PC-3 (cell line): ENCODE measurements around the gene FBXO34. TPM values are rescaled to one million over a fixed set of nuclear protein-coding genes. Genes with fewer than 3 reads are reported as not detected.

Experiments
- ATAC-seq: fragments of 200-7000 bp; cut with Tn5 transposase; 2 replicates; pipeline ENCODE4 v1.9.1; 2020; ENCODE audit warnings: mild to moderate bottlenecking, moderate library complexity
- BruUV-seq: library from RNA; stranded (reverse); fragments of 400-500 nt; replicated peaks from 2 replicates; lab custom pipeline; 2021; lab: Mats Ljungman, UMichigan
- CTCF ChIA-PET: fragments of 300-600 bp; sonication (Branson Sonifier 250); formaldehyde crosslinking; loops from one replicate; lab custom pipeline; 2022; ENCODE audit warnings: antibody characterized with exemption; lab: Charles Lee
- POLR2A ChIA-PET: fragments of 300-600 bp; sonication (Branson Sonifier 250); formaldehyde crosslinking; loops from one replicate; lab custom pipeline; 2022; ENCODE audit warnings: antibody characterized with exemption; ENCODE audit not compliant: unreplicated experiment; lab: Charles Lee
- DNase-seq: peaks from one replicate; pipeline ENCODE4 v3.0.0-alpha.2; 2015
- H2AFZ ChIP-seq: fragments of 300-600 bp; sonication (generic); 2 replicates; pipeline ENCODE4 v1.6.0; 2016; ENCODE audit warnings: antibody characterized with exemption, low read length
- H3F3A ChIP-seq: fragments of 300-600 bp; sonication (generic); one replicate; pipeline ENCODE4 v1.6.0; 2017; ENCODE audit warnings: antibody characterized with exemption, low read length, control low read depth, mild to moderate bottlenecking; ENCODE audit not compliant: unreplicated experiment
- H3K27ac ChIP-seq: fragments of 300-600 bp; sonication (generic); 2 replicates; pipeline ENCODE4 v1.5.1; 2016; ENCODE audit warnings: mild to moderate bottlenecking, low read length
- H3K27me3 ChIP-seq: fragments of 300-600 bp; sonication (generic); 2 replicates; pipeline ENCODE4 v1.6.1; 2016; ENCODE audit warnings: low read length, mixed read lengths
- H3K36me3 ChIP-seq: fragments of 300-600 bp; sonication (generic); 2 replicates; pipeline ENCODE4 v1.6.1; 2016; ENCODE audit warnings: low read depth, mixed run types, low read length, mixed read lengths
- H3K4me1 ChIP-seq: fragments of 300-600 bp; sonication (generic); 2 replicates; pipeline ENCODE4 v1.5.1; 2016; ENCODE audit warnings: low read length; ENCODE audit not compliant: insufficient read depth
- H3K4me2 ChIP-seq: fragments of 300-600 bp; sonication (generic); 2 replicates; pipeline ENCODE4 v1.6.0; 2016; ENCODE audit warnings: low read length
- H3K4me3 ChIP-seq: fragments of 300-600 bp; sonication (generic); 2 replicates; pipeline ENCODE4 v1.5.1; 2016; ENCODE audit warnings: mild to moderate bottlenecking, low read length, mixed read lengths
- H3K79me2 ChIP-seq: fragments of 300-600 bp; sonication (generic); 2 replicates; pipeline ENCODE4 v1.6.1; 2017; ENCODE audit warnings: low read length, mixed read lengths
- H3K9ac ChIP-seq: fragments of 300-600 bp; sonication (generic); 2 replicates; pipeline ENCODE4 v1.6.0; 2016; ENCODE audit warnings: mild to moderate bottlenecking, low read length
- H3K9me2 ChIP-seq: fragments of 300-600 bp; sonication (generic); replicated peaks from 2 replicates; pipeline ENCODE4 v1.6.1; 2016; ENCODE audit warnings: mixed run types, low read length, mixed read lengths
- H3K9me3 ChIP-seq: fragments of 300-600 bp; sonication (generic); 2 replicates; pipeline ENCODE4 v1.6.1; 2016; ENCODE audit warnings: low read length, mixed read lengths
- H4K20me1 ChIP-seq: fragments of 300-600 bp; sonication (generic); 2 replicates; pipeline ENCODE4 v1.6.1; 2016; ENCODE audit warnings: low read length, mixed read lengths
- CTCF ChIP-seq: fragments of 300-600 bp; sonication (generic); conservative IDR thresholded peaks from 2 replicates; pipeline ENCODE4 v1.5.1; 2017; ENCODE audit warnings: antibody characterized with exemption, low read depth, mild to moderate bottlenecking, low read length
- EZH2 ChIP-seq: fragments of 300-600 bp; sonication (generic); IDR thresholded peaks from one replicate; pipeline ENCODE4 v1.6.1; 2017; ENCODE audit warnings: antibody characterized with exemption, mild to moderate bottlenecking, low read length; ENCODE audit not compliant: unreplicated experiment
- EZH2phosphoT487 ChIP-seq: fragments of 300-600 bp; sonication (generic); IDR thresholded peaks from 2 replicates; pipeline ENCODE4 v1.6.1; 2018; ENCODE audit warnings: mild to moderate bottlenecking, antibody characterized with exemption, low read length, borderline replicate concordance
- intact Hi-C: fragments of 100-400 bp; cut with micrococcal nuclease; formaldehyde crosslinking; loops from 2 replicates; pipeline ENCODE4 v1.9.0; 2023
- total RNA-seq: library from RNA; depleted of rRNA; stranded (reverse); fragments of >200 nt; gene quantifications from 2 replicates; pipeline ENCODE4 v1.2.3, GENCODE V29; 2014

FBXO34 gene
- total RNA-seq, 1 experiment from 2014 or later, result 35.9 TPM

- peak; percentile 64 for DNase-seq
- Histone ChIP-seq H2AFZ (no peak overlapping the region), H3K79me2 (peaks cover 74% of the 10 kb centered on the region), H3K27ac (no peak overlapping the region), H3K27me3 (no peaks in the 10 kb centered on the region), H3K4me1 (peaks cover 13% of the 10 kb centered on the region; the same call in 1 of the 2 replicates), H3F3A (no peaks in the 10 kb centered on the region), H3K4me2 (no peak overlapping the region), H3K9ac (no peak overlapping the region), H4K20me1 (0 out of 2 replicates have a peak, but pooled peaks cover 4% of the 10 kb centered on the region), H3K9me2 (no peaks in the 10 kb centered on the region), H3K9me3 (no peaks in the 10 kb centered on the region), H3K36me3 (peaks cover 4% of the 10 kb centered on the region; the same call in 1 of the 2 replicates), H3K4me3 (no peak overlapping the region)
- CTCF ChIA-PET, result no interaction called here
- peak; percentile 94 for ATAC-seq
- POLR2A ChIA-PET, result no interaction called here
- TF ChIP-seq CTCF, result no peak
- no peak for TF ChIP-seq EZH2
- TF ChIP-seq EZH2phosphoT487, result no peak
- intact Hi-C loops, result loop anchor here (2.0 kb wide), 1 partner anchor 29 kb away; no protein-coding TSS in a partner anchor
- no TSS peak for BruUV-seq
These were observed 30.4 kb downstream of the FBXO34 start for GRCh38 chr14:55301437-55302121.

GRCh38 chr14:55302367-55303124 lies 31.3 kb downstream of the FBXO34 start:
- Histone ChIP-seq H3K4me3 (no peak overlapping the region), H4K20me1 (0 out of 2 replicates have a peak, but pooled peaks cover 4% of the 10 kb centered on the region)
- no peak for ATAC-seq

More at GRCh38 chr14:55302367-55303124, 31.3 kb downstream of the FBXO34 start:
- Histone ChIP-seq H3F3A (no peaks in the 10 kb centered on the region), H3K36me3 (peaks cover 4% of the 10 kb centered on the region; the same call in 1 of the 2 replicates), H3K79me2 (peaks cover 65% of the 10 kb centered on the region), H3K4me2 (no peak overlapping the region), H3K9me2 (no peaks in the 10 kb centered on the region), H3K27me3 (no peaks in the 10 kb centered on the region), H3K9ac (no peak overlapping the region), H3K9me3 (no peaks in the 10 kb centered on the region), H3K27ac (no peak overlapping the region), H3K4me1 (peaks cover 8% of the 10 kb centered on the region; the same call in 1 of the 2 replicates), H2AFZ (no peak overlapping the region)
- TF ChIP-seq EZH2 (no peak), CTCF (no peak), EZH2phosphoT487 (no peak)
- ChIA-PET CTCF (no interaction called here), POLR2A (no interaction called here)
- no peak for DNase-seq
- BruUV-seq, result no TSS peak
- intact Hi-C loops, result no loop called here
